A673 (cell line): ENCODE results near the gene SNAI3. TPM values are rescaled to one million over a fixed set of nuclear protein-coding genes. Genes with fewer than 3 reads are reported as not detected.

Source experiments
- BruUV-seq: library from RNA; stranded (reverse); fragments of 400-500 nt; replicated peaks from 2 replicates; lab custom pipeline; 2021; lab: Mats Ljungman, UMichigan
- CTCF ChIA-PET: fragments of 300-600 bp; sonication (Branson Sonifier 250); formaldehyde crosslinking; loops from one replicate; lab custom pipeline; 2022; ENCODE audit warnings: antibody characterized with exemption; lab: Charles Lee
- POLR2A ChIA-PET: fragments of 300-600 bp; sonication (Branson Sonifier 250); formaldehyde crosslinking; loops from one replicate; lab custom pipeline; 2022; ENCODE audit warnings: antibody characterized with exemption; ENCODE audit not compliant: low non-redundant PET; lab: Charles Lee
- DNase-seq: peaks from one replicate; pipeline ENCODE4 v3.0.0-alpha.2; 2015; ENCODE audit warnings: low spot score
- H3K27ac ChIP-seq: fragments of 200-600 bp; sonication (generic); 2 replicates; pipeline ENCODE4 v1.5.1; 2016; ENCODE audit warnings: mixed run types, low read depth, mild to moderate bottlenecking, mixed read lengths, antibody characterized with exemption, low read length; ENCODE audit not compliant: poor library complexity, severe bottlenecking
- H3K27me3 ChIP-seq: fragments of 200-600 bp; sonication (generic); replicated peaks from 2 replicates; pipeline ENCODE4 v1.6.1; 2017; ENCODE audit warnings: mixed run types, low read depth, mild to moderate bottlenecking, mixed read lengths, antibody characterized with exemption, low read length; ENCODE audit not compliant: insufficient read depth, poor library complexity
- H3K36me3 ChIP-seq: fragments of 200-600 bp; sonication (generic); 2 replicates; pipeline ENCODE4 v1.6.1; 2016; ENCODE audit warnings: mixed run types, mild to moderate bottlenecking, mixed read lengths, antibody characterized with exemption, low read length; ENCODE audit not compliant: insufficient read depth, poor library complexity, severe bottlenecking
- H3K4me1 ChIP-seq: fragments of 200-600 bp; sonication (generic); 2 replicates; pipeline ENCODE4 v1.6.1; 2017; ENCODE audit warnings: mixed run types, mild to moderate bottlenecking, mixed read lengths, antibody characterized with exemption, low read length; ENCODE audit not compliant: insufficient read depth, poor library complexity, severe bottlenecking
- H3K4me3 ChIP-seq: fragments of 200-600 bp; sonication (generic); 2 replicates; pipeline ENCODE4 v1.5.1; 2016; ENCODE audit warnings: low read depth, mixed run types, mild to moderate bottlenecking, mixed read lengths, low read length; ENCODE audit not compliant: poor library complexity, severe bottlenecking
- H3K9me3 ChIP-seq: fragments of 200-600 bp; sonication (generic); 2 replicates; pipeline ENCODE4 v1.6.1; 2016; ENCODE audit warnings: mixed run types, low read depth, mild to moderate bottlenecking, mixed read lengths, antibody characterized with exemption, low read length; ENCODE audit not compliant: poor library complexity, severe bottlenecking
- CTCF ChIP-seq: fragments of 300-800, 200-600 bp; sonication (generic); conservative IDR thresholded peaks from 2 replicates; pipeline ENCODE4 v1.5.1; 2017; ENCODE audit warnings: low read depth, mild to moderate bottlenecking, antibody characterized with exemption, low read length, moderate library complexity, mixed read lengths
- EZH2 ChIP-seq: fragments of 200-600 bp; sonication (generic); IDR thresholded peaks from 2 replicates; pipeline ENCODE4 v1.6.1; 2017; ENCODE audit warnings: borderline replicate concordance, low read depth, mild to moderate bottlenecking, mixed read lengths, antibody characterized with exemption, low read length; ENCODE audit not compliant: poor library complexity, severe bottlenecking
- intact Hi-C: fragments of 100-400 bp; cut with micrococcal nuclease; formaldehyde crosslinking; loops from one replicate; pipeline ENCODE4 v1.10.0; 2022; ENCODE audit not compliant: unreplicated experiment
- total RNA-seq: library from RNA; stranded (reverse); gene quantifications from 2 replicates; pipeline ENCODE4 v1.2.3, GENCODE V29; 2021

Gene SNAI3
- total RNA-seq, 1 experiment from 2014 or later, result not detected

GRCh38 chr16:88716601-88717001, 30.3 kb upstream of the SNAI3 start:
- DNase-seq, result no peak
- H3K36me3 ChIP-seq, result peaks cover 71% of the 10 kb centered on the region
- BruUV-seq, result no TSS peak
- no peaks in the 10 kb centered on the region for H3K27me3 ChIP-seq
- CTCF ChIA-PET, result no interaction called here
- intact Hi-C loops, result no loop called here
- TF ChIP-seq CTCF, result no peak
- TF ChIP-seq EZH2, result no peak
- no peaks in the 10 kb centered on the region for H3K9me3 ChIP-seq
- no peak overlapping the region for H3K27ac ChIP-seq
- no peaks in the 10 kb centered on the region for H3K4me1 ChIP-seq
- POLR2A ChIA-PET, result interaction anchor here (0.6 kb wide), 1 partner anchor 147 kb away, joined by 7 read pairs; the partner anchor contains the start of gene ZC3H18
- H3K4me3 ChIP-seq, result no peak overlapping the region

GRCh38 chr16:88716201-88716600, 29.9 kb upstream of the SNAI3 start:
- TF ChIP-seq CTCF, result no peak
- no peaks in the 10 kb centered on the region for H3K27me3 ChIP-seq
- no peaks in the 10 kb centered on the region for H3K9me3 ChIP-seq
- no peaks in the 10 kb centered on the region for H3K4me1 ChIP-seq
- CTCF ChIA-PET, result no interaction called here
- DNase-seq, result no peak
- no peak overlapping the region for H3K4me3 ChIP-seq
- intact Hi-C loops, result no loop called here
- BruUV-seq, result no TSS peak
- POLR2A ChIA-PET, result interaction anchor here (0.6 kb wide), 1 partner anchor 146 kb away, joined by 7 read pairs; the partner anchor contains the start of gene ZC3H18
- H3K36me3 ChIP-seq, result peaks cover 67% of the 10 kb centered on the region
- no peak overlapping the region for H3K27ac ChIP-seq

GRCh38 chr16:88715312-88716190, 29.2 kb upstream of the SNAI3 start:
- BruUV-seq, result no TSS peak
- Histone ChIP-seq H3K27me3 (no peaks in the 10 kb centered on the region), H3K4me3 (no peak overlapping the region), H3K9me3 (no peaks in the 10 kb centered on the region), H3K27ac (no peak overlapping the region), H3K4me1 (no peaks in the 10 kb centered on the region), H3K36me3 (peaks cover 60% of the 10 kb centered on the region)
- intact Hi-C loops, result no loop called here
- no peak for DNase-seq
- CTCF ChIA-PET, result no interaction called here
- no peak for TF ChIP-seq EZH2
- no peak for TF ChIP-seq CTCF
- POLR2A ChIA-PET, result no interaction called here
